MM.1S (cell line): ENCODE measurements around the gene RBM23.

Experiments used
- CTCF ChIP-seq: fragments of 300-600 bp; sonication (generic); IDR thresholded peaks from 2 replicates; pipeline ENCODE4 v1.5.1; 2016; ENCODE audit warnings: antibody characterized with exemption, low read length, mixed read lengths
- EZH2 ChIP-seq: fragments of 300-600 bp; sonication (generic); optimal IDR thresholded peaks from 2 replicates; pipeline ENCODE3; 2017; ENCODE audit warnings: low read depth, mild to moderate bottlenecking, antibody characterized with exemption, low read length, mixed read lengths
- EZH2phosphoT487 ChIP-seq: fragments of 300-600 bp; sonication (generic); IDR thresholded peaks from 2 replicates; pipeline ENCODE4 v1.6.1; 2018; ENCODE audit warnings: antibody characterized with exemption, low read length

- no peak for TF ChIP-seq CTCF
- no peak for TF ChIP-seq EZH2
- TF ChIP-seq EZH2phosphoT487, result no peak
These were observed 21.6 kb downstream of the RBM23 start for GRCh38 chr14:22897357-22897756.
